Measurements from ENCODE around the gene ZBTB5. TPM values are rescaled to one million over a fixed set of nuclear protein-coding genes. Genes with fewer than 3 reads are reported as not detected.

ZBTB5 gene
- total RNA-seq, 1 experiment from 2014 or later = 16.7 TPM

GRCh38 chr9:37438359-37438758 lies 26.9 kb downstream of the ZBTB5 start:
- Mint-ChIP-seq H3K27me3 (ENCODE audit: low read depth) (no peaks in the 10 kb centered on the region), H3K36me3 (peaks cover 70% of the 10 kb centered on the region), H3K4me3 (no peak overlapping the region), H3K27ac (no peak overlapping the region), H3K4me1 (peaks cover 20% of the 10 kb centered on the region), H3K9me3 (no peaks in the 10 kb centered on the region)
- ChIA-PET POLR2A (no interaction called here), CTCF (no interaction called here)
- ATAC-seq = no peak
- no peak for DNase-seq (ENCODE audit: low spot score)
- no peak for TF ChIP-seq SMAD4 (CRISPR knock-in tag; IDR thresholded peaks at IDR 0.05)
- no peak for TF ChIP-seq EMX1 (CRISPR knock-in tag; IDR thresholded peaks at IDR 0.05)
- TF ChIP-seq GABPB1 (CRISPR knock-in tag; IDR thresholded peaks at IDR 0.05) = no peak
- TF ChIP-seq, protein P1, sequence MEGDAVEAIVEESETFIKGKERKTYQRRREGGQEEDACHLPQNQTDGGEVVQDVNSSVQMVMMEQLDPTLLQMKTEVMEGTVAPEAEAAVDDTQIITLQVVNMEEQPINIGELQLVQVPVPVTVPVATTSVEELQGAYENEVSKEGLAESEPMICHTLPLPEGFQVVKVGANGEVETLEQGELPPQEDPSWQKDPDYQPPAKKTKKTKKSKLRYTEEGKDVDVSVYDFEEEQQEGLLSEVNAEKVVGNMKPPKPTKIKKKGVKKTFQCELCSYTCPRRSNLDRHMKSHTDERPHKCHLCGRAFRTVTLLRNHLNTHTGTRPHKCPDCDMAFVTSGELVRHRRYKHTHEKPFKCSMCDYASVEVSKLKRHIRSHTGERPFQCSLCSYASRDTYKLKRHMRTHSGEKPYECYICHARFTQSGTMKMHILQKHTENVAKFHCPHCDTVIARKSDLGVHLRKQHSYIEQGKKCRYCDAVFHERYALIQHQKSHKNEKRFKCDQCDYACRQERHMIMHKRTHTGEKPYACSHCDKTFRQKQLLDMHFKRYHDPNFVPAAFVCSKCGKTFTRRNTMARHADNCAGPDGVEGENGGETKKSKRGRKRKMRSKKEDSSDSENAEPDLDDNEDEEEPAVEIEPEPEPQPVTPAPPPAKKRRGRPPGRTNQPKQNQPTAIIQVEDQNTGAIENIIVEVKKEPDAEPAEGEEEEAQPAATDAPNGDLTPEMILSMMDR (IDR thresholded peaks at IDR 0.05) = no peak
- TF ChIP-seq ZNF232 (CRISPR knock-in tag; IDR thresholded peaks at IDR 0.05) = no peak
- no peak for TF ChIP-seq SOX15 (CRISPR knock-in tag; IDR thresholded peaks at IDR 0.05)
- TF ChIP-seq IRF2 (CRISPR knock-in tag; IDR thresholded peaks at IDR 0.05; ENCODE audit: borderline replicate concordance, low read depth) = no peak
- no peak for TF ChIP-seq ZMAT4 (CRISPR knock-in tag; IDR thresholded peaks at IDR 0.05)
- TF ChIP-seq, protein P2, sequence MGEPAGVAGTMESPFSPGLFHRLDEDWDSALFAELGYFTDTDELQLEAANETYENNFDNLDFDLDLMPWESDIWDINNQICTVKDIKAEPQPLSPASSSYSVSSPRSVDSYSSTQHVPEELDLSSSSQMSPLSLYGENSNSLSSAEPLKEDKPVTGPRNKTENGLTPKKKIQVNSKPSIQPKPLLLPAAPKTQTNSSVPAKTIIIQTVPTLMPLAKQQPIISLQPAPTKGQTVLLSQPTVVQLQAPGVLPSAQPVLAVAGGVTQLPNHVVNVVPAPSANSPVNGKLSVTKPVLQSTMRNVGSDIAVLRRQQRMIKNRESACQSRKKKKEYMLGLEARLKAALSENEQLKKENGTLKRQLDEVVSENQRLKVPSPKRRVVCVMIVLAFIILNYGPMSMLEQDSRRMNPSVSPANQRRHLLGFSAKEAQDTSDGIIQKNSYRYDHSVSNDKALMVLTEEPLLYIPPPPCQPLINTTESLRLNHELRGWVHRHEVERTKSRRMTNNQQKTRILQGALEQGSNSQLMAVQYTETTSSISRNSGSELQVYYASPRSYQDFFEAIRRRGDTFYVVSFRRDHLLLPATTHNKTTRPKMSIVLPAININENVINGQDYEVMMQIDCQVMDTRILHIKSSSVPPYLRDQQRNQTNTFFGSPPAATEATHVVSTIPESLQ (CRISPR knock-in tag; IDR thresholded peaks at IDR 0.05) = no peak
- TF ChIP-seq ETV6 (CRISPR knock-in tag; IDR thresholded peaks at IDR 0.05) = no peak
- no peak for TF ChIP-seq ATF2 (CRISPR knock-in tag; IDR thresholded peaks at IDR 0.05; ENCODE audit: borderline replicate concordance, low read depth)
- TF ChIP-seq ESRRA (CRISPR knock-in tag; IDR thresholded peaks at IDR 0.05; ENCODE audit: borderline replicate concordance) = no peak
- TF ChIP-seq MXD4 (CRISPR knock-in tag; IDR thresholded peaks at IDR 0.05; ENCODE audit: borderline replicate concordance) = no peak
- no peak for TF ChIP-seq ZNF396 (CRISPR knock-in tag; IDR thresholded peaks at IDR 0.05; ENCODE audit: borderline replicate concordance)
- TF ChIP-seq, protein P3, sequence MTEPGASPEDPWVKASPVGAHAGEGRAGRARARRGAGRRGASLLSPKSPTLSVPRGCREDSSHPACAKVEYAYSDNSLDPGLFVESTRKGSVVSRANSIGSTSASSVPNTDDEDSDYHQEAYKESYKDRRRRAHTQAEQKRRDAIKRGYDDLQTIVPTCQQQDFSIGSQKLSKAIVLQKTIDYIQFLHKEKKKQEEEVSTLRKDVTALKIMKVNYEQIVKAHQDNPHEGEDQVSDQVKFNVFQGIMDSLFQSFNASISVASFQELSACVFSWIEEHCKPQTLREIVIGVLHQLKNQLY (CRISPR knock-in tag; IDR thresholded peaks at IDR 0.05) = no peak
- TF ChIP-seq SMAD3 (CRISPR knock-in tag; IDR thresholded peaks at IDR 0.05; ENCODE audit: borderline replicate concordance) = no peak
- no peak for TF ChIP-seq E2F4 (CRISPR knock-in tag; IDR thresholded peaks at IDR 0.05; ENCODE audit: borderline replicate concordance, low read depth)
- TF ChIP-seq, protein P4, sequence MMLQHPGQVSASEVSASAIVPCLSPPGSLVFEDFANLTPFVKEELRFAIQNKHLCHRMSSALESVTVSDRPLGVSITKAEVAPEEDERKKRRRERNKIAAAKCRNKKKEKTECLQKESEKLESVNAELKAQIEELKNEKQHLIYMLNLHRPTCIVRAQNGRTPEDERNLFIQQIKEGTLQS (CRISPR knock-in tag; conservative IDR thresholded peaks at IDR 0.05) = no peak
- no peak for TF ChIP-seq JAZF1 (CRISPR knock-in tag; IDR thresholded peaks at IDR 0.05)

- Mint-ChIP-seq H3K4me1 (peaks cover 27% of the 10 kb centered on the region), H3K27me3 (ENCODE audit: low read depth) (no peaks in the 10 kb centered on the region), H3K4me3 (no peak overlapping the region), H3K9me3 (no peaks in the 10 kb centered on the region), H3K27ac (peak overlapping the region; percentile 74), H3K36me3 (peaks cover 74% of the 10 kb centered on the region)
- DNase-seq (ENCODE audit: low spot score) (no peak), ATAC-seq (no peak)
- POLR2A ChIA-PET = interaction anchor here (0.7 kb wide), 1 partner anchor 11 kb away, joined by 6 read pairs; no protein-coding TSS in a partner anchor
- CTCF ChIA-PET = no interaction called here
- TF ChIP-seq AFF4 (CRISPR knock-in tag; IDR thresholded peaks at IDR 0.05; ENCODE audit: borderline replicate concordance) = no peak
- TF ChIP-seq OVOL2 (CRISPR knock-in tag; IDR thresholded peaks at IDR 0.05; ENCODE audit: borderline replicate concordance) = no peak
- no peak for TF ChIP-seq NR1H2 (CRISPR knock-in tag; IDR thresholded peaks at IDR 0.05)
Observed at GRCh38 chr9:37437621-37438020, 27.6 kb downstream of the ZBTB5 start.
